Pancreas (tissue), 10 donors: Measurements from ENCODE around the gene SPECC1. TPM values are rescaled to one million over a fixed set of nuclear protein-coding genes. Genes with fewer than 3 reads are reported as not detected.
A peak's percentile ranks its signal among the peaks of the same experiment; 100 is the strongest.
"Not testable (repeated sequence)": the region's sequence is repeated elsewhere in the genome, so short reads cannot be mapped to it uniquely, and the experiment has no call there.

Experiments used
- ATAC-seq, 4 donors: fragments of 200-7000 bp; cut with Tn5 transposase; one replicate each; pipeline versions ENCODE4 v1.8.0 to v1.9.1; 2020; ENCODE audit warnings: mild to moderate bottlenecking in 4 of 4, moderate library complexity in 4 of 4
- DNase-seq, 6 donors: peaks; one replicate each; pipeline ENCODE4 v3.0.0-alpha.2; 2020
- FAIRE-seq: peaks from 2 replicates; lab custom pipeline; 2012; peaks lifted over from hg19 to GRCh38; lab: Jason Lieb, UNC
- H3K27ac ChIP-seq, 4 donors: fragments of 200-600 bp; sonication (generic); 1 replicate in 3 of 4; 2 replicates in 1 of 4; pipeline versions ENCODE4 v1.5.0 to v1.8.0; 2020
- H3K27me3 ChIP-seq, 4 donors: fragments of 200-600 bp; one replicate each; pipeline ENCODE4 v1.8.0; 2021
- H3K36me3 ChIP-seq, 3 donors: fragments of 200-600 bp; sonication (generic) in 1 of 3; one replicate each; pipeline versions ENCODE4 v1.5.0 to v1.8.0; 2020 to 2021
- H3K4me1 ChIP-seq, 3 donors: fragments of 200-600 bp; one replicate each; pipeline ENCODE4 v1.8.0; 2021
- H3K4me3 ChIP-seq, 4 donors: fragments of 200-600 bp; sonication (generic) in 2 of 4; one replicate each; pipeline versions ENCODE4 v1.5.0 to v1.8.0; 2020 to 2021
- H3K9me3 ChIP-seq, 4 donors: fragments of 200-600 bp; one replicate each; pipeline ENCODE4 v1.8.0; 2021
- CTCF ChIP-seq, 4 donors: fragments of 200-600 bp; sonication (generic) in 3 of 4; IDR thresholded peaks; one replicate each; pipeline versions ENCODE4 v1.5.0 to v1.8.0; 2021; ENCODE audit warnings: antibody characterized with exemption in 4 of 4
- WGBS, 2 donors: extraction: QIAGEN DNeasy Blood & Tissue Kit; methylation state at CpG; one replicate each; pipeline ENCODE4 v1.1.7; 2013; 5-methylcytosine and 5-hydroxymethylcytosine counted together
- intact Hi-C, 3 donors: fragments of 100-400 bp; cut with DNase I; formaldehyde crosslinking; loops; one replicate each; pipeline versions ENCODE4 v1.11.1 to v1.14.2; 2022
- polyA plus RNA-seq, 2 donors: library from polyadenylated mRNA; stranded (reverse); fragments of 200-250 nt; gene quantifications; one replicate each; pipeline ENCODE4 v1.2.3, GENCODE V29; 2013
- total RNA-seq, 6 donors: library from RNA; stranded (reverse); fragmentation: NEBNext Ultra II Directional in 4 of 6; extraction: Animal tissue kit (Norgen Biotek cat#: 25700) in 4 of 6; gene quantifications; one replicate each; pipeline versions ENCODE4 v1.2.1 to v1.2.4, GENCODE V29; 2021 to 2023
- donor health status: healthy with polysubstance abuse.
- donor health status: DM: no; HTN: no; CAD: no; lungs with moderate emphysema.
- donor health status: DM: no; HTN: no; CAD: no.
- donor health status: control.
- donor health status: control.
- donor health status: Bipolar disorder and iron deficiency.
- donor health status: DM: yes; HTN: yes; CAD: no.
- donor health status: DM: no; HTN: no; CAD: no.
- donor health status: DM: no; HTN: no; CAD: no.
- donor health status: DM: yes; HTN: yes; CAD: no.

The SPECC1 gene
- total and polyA plus RNA-seq, 8 donors = 5.6 to 22.2 (median 8.1) TPM

- ATAC-seq = no peak
- H3K4me3 ChIP-seq = no peak overlapping the region
- intact Hi-C loops = loop anchor here in 2 of 3 donors (5.0 to 10.0 kb wide), 2 partner anchors 101 to 113 kb away; partner anchors contain the start of gene SPECC1 (in 1 of the 2)
- H3K36me3 ChIP-seq = no peaks in the 10 kb centered on the region
- no peak overlapping the region for H3K27ac ChIP-seq
- H3K27me3 ChIP-seq = no peaks in the 10 kb centered on the region
- no peak for FAIRE-seq
- 59 to 71% methylated on average over 8 of the region's 8 CpGs for WGBS, 2 donors
- no peaks in the 10 kb centered on the region for H3K4me1 ChIP-seq
- H3K9me3 ChIP-seq = no peaks in the 10 kb centered on the region
- DNase-seq = no peak
- TF ChIP-seq CTCF (IDR thresholded peaks at IDR 0.05) = no peak
Measured at GRCh38 chr17:20105539-20106280, 96.6 kb downstream of the SPECC1 start.

DNA sequence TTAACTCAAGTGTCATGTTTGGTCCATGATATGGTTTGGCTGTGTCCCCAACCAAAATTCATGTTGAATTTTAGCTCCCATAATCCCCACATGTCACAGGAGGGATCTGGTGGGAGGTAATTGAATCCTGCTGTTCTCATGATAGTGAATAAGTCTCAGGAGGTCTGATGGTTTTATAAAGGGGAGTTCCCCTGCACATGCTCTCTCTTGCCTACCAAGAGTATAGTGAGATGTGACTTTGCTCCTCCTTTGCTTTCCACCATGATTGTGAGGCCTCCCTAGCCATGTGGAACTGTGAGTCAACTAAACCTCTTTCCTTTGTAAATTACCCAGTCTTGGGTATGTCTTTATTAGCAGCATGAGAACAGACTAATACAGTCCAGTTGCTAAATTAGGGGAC lies 97.3 kb downstream of the SPECC1 start:
- H3K27me3 ChIP-seq, H3K9me3 ChIP-seq, H3K36me3 ChIP-seq, DNase-seq, H3K4me3 ChIP-seq, H3K4me1 ChIP-seq, FAIRE-seq, ATAC-seq, H3K27ac ChIP-seq: not testable (repeated sequence)
- intact Hi-C loops = loop anchor here in 2 of 3 donors (5.0 to 10.0 kb wide), 2 partner anchors 102 to 114 kb away; partner anchors contain the start of gene SPECC1 (in 1 of the 2)

DNA sequence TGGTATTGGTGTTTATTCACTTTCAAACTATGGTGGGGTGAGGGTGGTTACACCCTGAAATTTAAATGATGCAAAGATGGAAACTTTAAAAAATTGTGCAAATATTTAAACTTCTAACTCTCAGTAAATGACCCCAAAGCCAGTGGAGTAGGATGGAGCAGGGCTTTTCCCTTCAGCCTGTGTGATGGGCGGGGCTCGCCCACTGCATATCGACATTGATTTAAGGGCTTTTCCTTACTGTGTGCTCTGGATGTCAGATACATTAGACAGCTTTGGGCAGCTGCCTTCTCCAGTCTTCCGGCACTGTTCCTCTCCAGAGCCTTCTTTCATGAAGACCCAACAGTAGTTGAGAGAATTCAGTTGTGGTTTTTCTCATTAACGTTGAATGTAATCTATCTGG lies 99.9 kb downstream of the SPECC1 start:
- Histone ChIP-seq H3K27ac (no peak overlapping the region), H3K36me3 (no peaks in the 10 kb centered on the region), H3K9me3 (no peaks in the 10 kb centered on the region), H3K4me3 (no peak overlapping the region), H3K4me1 (no peaks in the 10 kb centered on the region), H3K27me3 (no peaks in the 10 kb centered on the region)
- FAIRE-seq (no peak), ATAC-seq (no peak), DNase-seq (no peak)
- WGBS, 2 donors = 83 to 95% methylated on average over 5 of the region's 5 CpGs
- TF ChIP-seq CTCF (IDR thresholded peaks at IDR 0.05) = no peak
- intact Hi-C loops = loop anchor here in 2 of 3 donors (5.0 to 10.0 kb wide), 2 partner anchors 104 to 117 kb away; partner anchors contain the start of gene SPECC1 (in 1 of the 2)

DNA sequence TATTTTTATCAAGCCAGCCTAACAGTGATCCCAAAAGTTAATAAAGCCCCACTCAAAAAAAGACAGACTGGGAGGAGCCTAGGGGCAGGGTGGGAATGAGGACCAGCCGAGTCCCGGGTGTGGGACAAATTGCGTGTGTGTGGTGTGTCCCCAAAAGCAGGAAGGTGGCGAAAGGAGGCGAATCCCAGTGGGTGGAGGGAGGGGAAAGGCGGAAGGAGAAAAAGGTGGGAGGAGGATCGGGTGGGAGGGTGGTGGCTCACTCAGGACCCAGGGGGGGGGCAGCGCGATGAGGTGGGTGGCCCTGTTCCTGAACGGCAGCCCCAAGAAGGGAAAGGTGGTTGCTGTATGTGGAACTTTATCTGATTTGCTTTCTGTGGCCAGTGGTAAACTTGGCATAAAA lies 102.4 kb downstream of the SPECC1 start:
- no peak for TF ChIP-seq CTCF (IDR thresholded peaks at IDR 0.05)

DNA sequence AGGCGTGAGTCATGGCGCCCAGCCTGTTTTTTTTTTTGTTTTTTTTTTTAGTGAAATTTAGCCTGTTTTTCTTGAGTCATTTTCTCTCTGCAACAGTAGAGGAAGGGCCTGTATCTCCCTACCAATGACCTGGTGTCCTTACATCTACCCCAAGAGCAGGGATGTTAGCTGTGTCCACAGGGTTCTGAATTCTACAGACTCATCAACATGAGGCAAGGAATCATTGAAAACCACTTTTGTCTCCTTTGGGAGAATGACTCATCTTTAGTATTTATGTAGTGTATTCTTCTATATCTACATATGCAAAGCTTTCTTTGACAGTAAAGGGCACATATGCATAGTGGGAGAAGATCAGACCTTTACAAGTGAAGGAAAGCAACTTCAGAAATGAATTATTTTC lies 105.3 kb downstream of the SPECC1 start:
- Histone ChIP-seq H3K4me1 (no peaks in the 10 kb centered on the region), H3K4me3 (no peak overlapping the region), H3K36me3 (no peaks in the 10 kb centered on the region), H3K9me3 (no peaks in the 10 kb centered on the region), H3K27me3 (peaks cover 0 to 3% (median 0%) of the 10 kb centered on the region in 4 donors), H3K27ac (no peak overlapping the region)
- WGBS, 2 donors = 67 to 94% methylated on average over 2 of the region's 2 CpGs
- ATAC-seq (no peak), DNase-seq (no peak), FAIRE-seq (peak; percentile 69)
- TF ChIP-seq CTCF (IDR thresholded peaks at IDR 0.05) = no peak
- intact Hi-C loops = no loop called here

More for the DNA sequence above, 102.4 kb downstream of the SPECC1 start:
- 62 to 75% methylated on average over 10 of the region's 10 CpGs for WGBS, 2 donors
- H3K27me3 ChIP-seq = peaks cover 0 to 3% (median 0%) of the 10 kb centered on the region in 4 donors
- H3K36me3 ChIP-seq = no peaks in the 10 kb centered on the region
- ATAC-seq (no peak), DNase-seq (no peak), FAIRE-seq (no peak)
- H3K9me3 ChIP-seq = no peaks in the 10 kb centered on the region
- H3K4me3 ChIP-seq = no peak overlapping the region
- intact Hi-C loops = no loop called here
- no peaks in the 10 kb centered on the region for H3K4me1 ChIP-seq
- no peak overlapping the region for H3K27ac ChIP-seq
